Caco-2 (cell line): ENCODE measurements around the gene CLC. TPM values are rescaled to one million over a fixed set of nuclear protein-coding genes. Genes with fewer than 3 reads are reported as not detected.
A peak's percentile ranks its signal among the peaks of the same experiment; 100 is the strongest.
"Not testable (repeated sequence)": the region's sequence is repeated elsewhere in the genome, so short reads cannot be mapped to it uniquely, and the experiment has no call there.

Experiments
- BruUV-seq: library from RNA; stranded (reverse); fragments of 400-500 nt; replicated peaks from 2 replicates; lab custom pipeline; 2021; lab: Mats Ljungman, UMichigan
- CTCF ChIA-PET: fragments of 300-600 bp; sonication (Branson Sonifier 250); formaldehyde crosslinking; loops from one replicate; lab custom pipeline; 2022; ENCODE audit warnings: antibody characterized with exemption; lab: Charles Lee
- POLR2A ChIA-PET: fragments of 300-600 bp; sonication (Branson Sonifier 250); formaldehyde crosslinking; loops from one replicate; lab custom pipeline; 2022; ENCODE audit warnings: antibody characterized with exemption; lab: Charles Lee
- DNase-seq, 2 experiments: peaks; one replicate each; pipeline versions ENCODE4 v3.0.0 to v3.0.0-alpha.2; 2020 to 2022
- H3K27me3 ChIP-seq: replicated peaks from 2 replicates; pipeline ENCODE4 v1.6.0; 2011; ENCODE audit warnings: low read length; ENCODE audit not compliant: control insufficient read depth, insufficient read depth
- H3K36me3 ChIP-seq: 2 replicates; pipeline ENCODE4 v1.5.1; 2011; ENCODE audit warnings: low read length; ENCODE audit not compliant: control insufficient read depth, insufficient read depth
- H3K4me1 ChIP-seq: fragments of 250-450 bp; sonication (Bioruptor Pico); 2 replicates; pipeline ENCODE4 v1.5.1; 2020; ENCODE audit warnings: mild to moderate bottlenecking
- H3K4me3 ChIP-seq: 2 replicates; pipeline ENCODE4 v1.5.1; 2011; ENCODE audit warnings: low read depth, mild to moderate bottlenecking, control low read depth, low read length
- H3K9me3 ChIP-seq: fragments of 250-450 bp; sonication (Bioruptor Pico); 2 replicates; pipeline ENCODE4 v1.5.1; 2020; ENCODE audit warnings: mild to moderate bottlenecking, moderate library complexity
- H3K27ac Mint-ChIP-seq: one replicate; pipeline ENCODE4 v1.8.0; 2022; ENCODE audit warnings: mixed read lengths; ENCODE audit not compliant: unreplicated experiment
- H3K27me3 Mint-ChIP-seq: one replicate; pipeline ENCODE4 v1.8.0; 2022; ENCODE audit warnings: mixed read lengths; ENCODE audit not compliant: insufficient read depth, unreplicated experiment
- H3K36me3 Mint-ChIP-seq: one replicate; pipeline ENCODE4 v1.8.0; 2022; ENCODE audit warnings: mild to moderate bottlenecking, mixed read lengths; ENCODE audit not compliant: insufficient read depth, unreplicated experiment
- H3K4me1 Mint-ChIP-seq: one replicate; pipeline ENCODE4 v1.8.0; 2022; ENCODE audit warnings: low read depth, mixed read lengths; ENCODE audit not compliant: unreplicated experiment
- H3K4me3 Mint-ChIP-seq: one replicate; pipeline ENCODE4 v1.8.0; 2022; ENCODE audit warnings: mild to moderate bottlenecking, moderate library complexity, mixed read lengths; ENCODE audit not compliant: unreplicated experiment
- H3K9me3 Mint-ChIP-seq: one replicate; pipeline ENCODE4 v1.8.0; 2022; ENCODE audit warnings: mixed read lengths; ENCODE audit not compliant: unreplicated experiment
- intact Hi-C: fragments of 100-400 bp; cut with micrococcal nuclease; formaldehyde crosslinking; loops from one replicate; pipeline ENCODE4 v1.10.0; 2022; ENCODE audit not compliant: unreplicated experiment
- total RNA-seq: library from RNA; stranded (reverse); gene quantifications from 2 replicates; pipeline ENCODE4 v1.2.3, GENCODE V29; 2022
- TF ChIP-seq, protein P1 (sequence below), 2 experiments: fragments of 200-600 bp in 1 of 2; IDR thresholded peaks; 1 replicate in 1 of 2; 2 replicates in 1 of 2; pipeline versions ENCODE4 v1.5.1 to v1.8.0; 2011 to 2022; ENCODE audit warnings: antibody characterized with exemption in 1 of 2, control low read depth in 1 of 2, inconsistent platforms in 1 of 2, low read depth in 1 of 2, low read length in 1 of 2, mild to moderate bottlenecking in 1 of 2, moderate library complexity in 1 of 2; ENCODE audit not compliant: insufficient read depth in 1 of 2, severe bottlenecking in 1 of 2, unreplicated experiment in 1 of 2

The CLC gene
- total RNA-seq, 1 experiment from 2014 or later = not detected

DNA sequence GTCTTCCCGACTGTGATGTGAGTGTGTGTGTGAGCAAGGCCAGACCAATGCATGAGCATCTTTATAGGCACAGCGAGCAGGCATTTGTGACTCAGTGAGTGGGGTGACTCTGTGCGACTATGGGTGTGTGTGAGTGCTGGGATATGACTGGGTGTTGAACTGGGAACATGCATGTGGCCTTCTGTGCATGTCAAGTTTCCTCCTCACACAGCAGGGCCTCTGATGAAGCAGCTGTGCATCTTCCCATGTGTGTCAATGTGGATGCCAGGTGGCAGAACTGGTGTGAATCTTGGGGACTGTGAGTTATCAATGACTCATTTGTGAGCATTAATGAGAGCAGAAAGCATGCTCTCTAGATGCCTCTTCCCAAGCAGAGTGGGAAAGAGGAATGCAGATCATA is 45.7 kb downstream of the CLC start:
- peaks cover 12% of the 10 kb centered on the region; the same call in 1 of the 2 replicates for H3K4me1 ChIP-seq
- peaks cover 10% of the 10 kb centered on the region for H3K27me3 Mint-ChIP-seq
- intact Hi-C loops = no loop called here

DNA sequence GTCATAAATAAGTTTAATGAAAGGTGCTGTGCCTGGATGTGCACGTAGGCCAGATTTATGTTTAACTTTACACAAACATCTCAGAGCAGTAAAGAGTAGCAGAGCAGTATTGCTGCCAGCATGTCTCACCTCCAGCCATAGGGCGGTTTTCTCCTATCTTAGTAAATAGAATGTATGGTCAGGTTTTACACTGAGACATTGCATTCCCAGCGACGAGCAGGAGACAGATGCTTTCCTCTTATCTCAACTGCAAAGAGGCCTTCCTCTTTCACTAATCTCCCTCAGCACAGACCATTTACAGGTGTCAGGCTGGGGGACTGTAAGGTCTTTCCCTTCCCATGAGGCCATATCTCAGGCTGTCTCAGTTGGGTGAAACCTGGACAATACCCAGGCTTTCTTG is 49.2 kb downstream of the CLC start:
- H3K9me3 ChIP-seq, intact Hi-C loops, BruUV-seq, H3K36me3 ChIP-seq, H3K4me3 ChIP-seq, H3K36me3 Mint-ChIP-seq, H3K27ac Mint-ChIP-seq, H3K4me1 Mint-ChIP-seq, CTCF ChIA-PET, H3K4me1 ChIP-seq, POLR2A ChIA-PET, H3K27me3 ChIP-seq, H3K4me3 Mint-ChIP-seq: not testable (repeated sequence)
- Mint-ChIP-seq H3K9me3 (peaks cover 24% of the 10 kb centered on the region), H3K27me3 (peaks cover 13% of the 10 kb centered on the region)
- peak; percentile 22 to 50 for DNase-seq

More for the DNA sequence above, 45.7 kb downstream of the CLC start:
- Mint-ChIP-seq H3K36me3 (no peaks in the 10 kb centered on the region), H3K9me3 (peaks cover 9% of the 10 kb centered on the region), H3K27ac (no peak overlapping the region), H3K4me3 (no peak overlapping the region), H3K4me1 (peaks cover 11% of the 10 kb centered on the region)
- H3K27me3 ChIP-seq = no peaks in the 10 kb centered on the region
- POLR2A ChIA-PET = no interaction called here
- H3K9me3 ChIP-seq = peaks cover 8% of the 10 kb centered on the region
- CTCF ChIA-PET = no interaction called here
- H3K4me3 ChIP-seq = no peak overlapping the region
- TF ChIP-seq, protein P1, sequence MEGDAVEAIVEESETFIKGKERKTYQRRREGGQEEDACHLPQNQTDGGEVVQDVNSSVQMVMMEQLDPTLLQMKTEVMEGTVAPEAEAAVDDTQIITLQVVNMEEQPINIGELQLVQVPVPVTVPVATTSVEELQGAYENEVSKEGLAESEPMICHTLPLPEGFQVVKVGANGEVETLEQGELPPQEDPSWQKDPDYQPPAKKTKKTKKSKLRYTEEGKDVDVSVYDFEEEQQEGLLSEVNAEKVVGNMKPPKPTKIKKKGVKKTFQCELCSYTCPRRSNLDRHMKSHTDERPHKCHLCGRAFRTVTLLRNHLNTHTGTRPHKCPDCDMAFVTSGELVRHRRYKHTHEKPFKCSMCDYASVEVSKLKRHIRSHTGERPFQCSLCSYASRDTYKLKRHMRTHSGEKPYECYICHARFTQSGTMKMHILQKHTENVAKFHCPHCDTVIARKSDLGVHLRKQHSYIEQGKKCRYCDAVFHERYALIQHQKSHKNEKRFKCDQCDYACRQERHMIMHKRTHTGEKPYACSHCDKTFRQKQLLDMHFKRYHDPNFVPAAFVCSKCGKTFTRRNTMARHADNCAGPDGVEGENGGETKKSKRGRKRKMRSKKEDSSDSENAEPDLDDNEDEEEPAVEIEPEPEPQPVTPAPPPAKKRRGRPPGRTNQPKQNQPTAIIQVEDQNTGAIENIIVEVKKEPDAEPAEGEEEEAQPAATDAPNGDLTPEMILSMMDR (IDR thresholded peaks at IDR 0.05; ENCODE audit: insufficient read depth in 1 of 2, low read depth in 1 of 2, low read length in 1 of 2, severe bottlenecking in 1 of 2, unreplicated experiment in 1 of 2) = no peak
- BruUV-seq = no TSS peak
- no peak for DNase-seq
- no peaks in the 10 kb centered on the region for H3K36me3 ChIP-seq

DNA sequence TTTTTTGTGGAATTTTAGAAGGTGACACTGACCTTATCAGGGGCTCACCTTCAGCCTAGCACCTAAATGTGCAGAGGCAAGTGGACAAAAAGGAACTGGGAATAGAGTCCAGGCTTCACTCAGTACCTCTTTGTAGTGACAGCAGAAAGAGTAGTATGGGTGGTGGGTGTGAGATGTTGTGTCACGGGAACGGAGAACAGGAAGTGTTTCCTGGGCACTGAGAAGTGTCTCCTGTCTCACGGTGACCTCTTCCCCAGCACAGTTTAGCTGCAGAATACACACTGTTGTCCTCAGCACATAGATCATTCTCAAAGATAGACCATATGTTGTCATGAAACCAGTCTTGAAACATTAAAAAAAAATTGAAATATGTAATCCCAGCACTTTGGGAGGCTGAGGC is 51.1 kb downstream of the CLC start:
- Histone ChIP-seq H3K9me3 (peaks cover 8% of the 10 kb centered on the region), H3K27me3 (no peaks in the 10 kb centered on the region), H3K36me3 (no peaks in the 10 kb centered on the region), H3K4me1 (no peaks in the 10 kb centered on the region), H3K4me3 (no peak overlapping the region)
- peaks cover 24% of the 10 kb centered on the region for H3K9me3 Mint-ChIP-seq
- DNase-seq = no peak
- no peaks in the 10 kb centered on the region for H3K4me1 Mint-ChIP-seq
- H3K27me3 Mint-ChIP-seq = peaks cover 12% of the 10 kb centered on the region
- BruUV-seq = no TSS peak
- ChIA-PET POLR2A (no interaction called here), CTCF (no interaction called here)
- H3K27ac Mint-ChIP-seq = no peak overlapping the region
- no peak overlapping the region for H3K4me3 Mint-ChIP-seq
- H3K36me3 Mint-ChIP-seq = no peaks in the 10 kb centered on the region
- TF ChIP-seq, protein P1 (IDR thresholded peaks at IDR 0.05; ENCODE audit: insufficient read depth in 1 of 2, low read depth in 1 of 2, low read length in 1 of 2, severe bottlenecking in 1 of 2, unreplicated experiment in 1 of 2) = no peak
- intact Hi-C loops = no loop called here

DNA sequence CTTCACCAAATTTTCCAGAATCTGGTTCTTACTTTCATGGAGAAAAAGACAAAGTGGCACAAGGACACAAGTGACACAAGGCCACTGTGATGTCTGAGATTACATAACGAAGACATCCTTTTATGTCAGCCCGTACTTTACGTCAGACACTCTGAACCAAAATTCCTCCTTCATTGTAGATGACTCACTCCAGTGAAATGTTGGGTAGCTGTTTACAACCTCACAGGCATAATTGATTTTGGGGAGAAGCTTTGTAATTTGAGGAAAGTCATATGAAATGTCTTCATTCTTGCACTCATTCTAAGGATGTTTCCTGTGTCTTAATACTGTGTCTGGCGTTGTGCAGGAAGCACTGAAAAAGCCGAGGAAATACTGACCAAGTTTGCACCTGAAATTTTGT is 53.6 kb downstream of the CLC start:
- POLR2A ChIA-PET = no interaction called here
- peaks cover 9% of the 10 kb centered on the region for H3K27me3 Mint-ChIP-seq
- H3K27me3 ChIP-seq = no peaks in the 10 kb centered on the region
- H3K27ac Mint-ChIP-seq = no peak overlapping the region
- TF ChIP-seq, protein P1 (IDR thresholded peaks at IDR 0.05; ENCODE audit: insufficient read depth in 1 of 2, low read depth in 1 of 2, low read length in 1 of 2, severe bottlenecking in 1 of 2, unreplicated experiment in 1 of 2) = no peak
- peaks cover 2% of the 10 kb centered on the region; the same call in 1 of the 2 replicates for H3K9me3 ChIP-seq
- no peaks in the 10 kb centered on the region for H3K36me3 Mint-ChIP-seq
- H3K4me3 ChIP-seq = no peak overlapping the region
- no peaks in the 10 kb centered on the region for H3K4me1 Mint-ChIP-seq
- no peak for DNase-seq
- H3K4me3 Mint-ChIP-seq = no peak overlapping the region
- CTCF ChIA-PET = no interaction called here
- intact Hi-C loops = no loop called here
- BruUV-seq = no TSS peak
- H3K36me3 ChIP-seq = no peaks in the 10 kb centered on the region
- peaks cover 16% of the 10 kb centered on the region for H3K9me3 Mint-ChIP-seq
- H3K4me1 ChIP-seq = no peaks in the 10 kb centered on the region
